ENCODE data around the gene SLCO2B1.
"Not testable (repeated sequence)": the region's sequence is repeated elsewhere in the genome, so short reads cannot be mapped to it uniquely, and the experiment has no call there.

Gene SLCO2B1, protein sequence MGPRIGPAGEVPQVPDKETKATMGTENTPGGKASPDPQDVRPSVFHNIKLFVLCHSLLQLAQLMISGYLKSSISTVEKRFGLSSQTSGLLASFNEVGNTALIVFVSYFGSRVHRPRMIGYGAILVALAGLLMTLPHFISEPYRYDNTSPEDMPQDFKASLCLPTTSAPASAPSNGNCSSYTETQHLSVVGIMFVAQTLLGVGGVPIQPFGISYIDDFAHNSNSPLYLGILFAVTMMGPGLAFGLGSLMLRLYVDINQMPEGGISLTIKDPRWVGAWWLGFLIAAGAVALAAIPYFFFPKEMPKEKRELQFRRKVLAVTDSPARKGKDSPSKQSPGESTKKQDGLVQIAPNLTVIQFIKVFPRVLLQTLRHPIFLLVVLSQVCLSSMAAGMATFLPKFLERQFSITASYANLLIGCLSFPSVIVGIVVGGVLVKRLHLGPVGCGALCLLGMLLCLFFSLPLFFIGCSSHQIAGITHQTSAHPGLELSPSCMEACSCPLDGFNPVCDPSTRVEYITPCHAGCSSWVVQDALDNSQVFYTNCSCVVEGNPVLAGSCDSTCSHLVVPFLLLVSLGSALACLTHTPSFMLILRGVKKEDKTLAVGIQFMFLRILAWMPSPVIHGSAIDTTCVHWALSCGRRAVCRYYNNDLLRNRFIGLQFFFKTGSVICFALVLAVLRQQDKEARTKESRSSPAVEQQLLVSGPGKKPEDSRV

DNA sequence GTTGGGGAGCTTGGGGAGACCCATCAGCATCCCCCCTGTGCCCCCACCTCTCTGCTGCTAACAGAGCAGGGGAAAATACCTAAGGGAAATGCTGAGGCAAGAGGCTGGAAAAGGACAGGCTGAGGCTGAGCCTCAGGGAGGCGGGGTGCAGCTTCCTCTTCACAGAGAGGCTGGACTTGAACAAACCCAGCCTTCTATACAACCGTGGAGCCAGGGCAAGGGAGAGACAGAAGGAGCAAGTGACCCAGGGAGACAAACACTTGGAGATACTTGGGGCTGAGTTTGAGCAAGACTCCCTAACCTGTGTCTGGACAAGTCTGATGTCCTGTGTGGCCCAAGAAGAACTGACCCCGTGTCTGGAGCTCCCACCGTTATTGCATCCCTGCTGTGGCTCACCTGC is at the start of gene SLCO2B1:
TSS of gene SLCO2B1 (plus strand) at position 229 of the 400 bp plus-strand sequence. CDS start 275 bp downstream, outside the sequence.
- no peak for DNase-seq (ENCODE audit: low read depth)

DNA sequence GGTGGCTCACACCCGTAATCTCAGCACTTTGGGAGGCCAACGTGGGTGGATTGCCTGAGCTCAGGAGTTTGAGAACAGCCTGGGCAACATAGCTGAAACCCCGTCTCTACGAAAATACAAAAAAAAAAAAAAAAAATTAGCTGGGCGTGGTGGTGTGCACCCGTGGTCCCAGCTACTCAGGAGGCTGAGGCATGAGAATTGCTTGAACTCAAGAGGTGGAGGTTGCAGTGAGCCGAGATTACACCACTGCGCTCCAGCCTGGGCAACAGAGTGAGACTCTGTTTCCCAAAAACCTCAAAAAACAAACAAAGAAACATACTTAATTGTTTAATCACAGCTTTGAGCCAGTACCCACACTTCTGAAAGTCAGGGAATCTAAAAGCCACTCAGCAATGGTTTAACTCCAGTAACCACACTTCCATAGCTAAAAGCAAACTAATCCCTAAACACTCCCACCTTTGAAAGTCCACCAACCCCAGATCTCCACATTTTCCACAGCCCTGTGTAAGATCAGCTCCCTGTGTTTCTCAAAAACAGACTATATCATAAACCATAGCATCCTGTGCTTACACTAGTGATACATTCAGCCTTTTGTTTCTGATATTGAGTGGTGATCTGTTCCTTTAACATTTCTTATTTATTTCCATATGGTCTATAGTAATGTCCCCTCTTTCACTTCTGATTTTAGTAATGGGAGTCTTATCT is 49.3 kb upstream of the SLCO2B1 start:
- DNase-seq (ENCODE audit: low read depth) = no peak

DNA sequence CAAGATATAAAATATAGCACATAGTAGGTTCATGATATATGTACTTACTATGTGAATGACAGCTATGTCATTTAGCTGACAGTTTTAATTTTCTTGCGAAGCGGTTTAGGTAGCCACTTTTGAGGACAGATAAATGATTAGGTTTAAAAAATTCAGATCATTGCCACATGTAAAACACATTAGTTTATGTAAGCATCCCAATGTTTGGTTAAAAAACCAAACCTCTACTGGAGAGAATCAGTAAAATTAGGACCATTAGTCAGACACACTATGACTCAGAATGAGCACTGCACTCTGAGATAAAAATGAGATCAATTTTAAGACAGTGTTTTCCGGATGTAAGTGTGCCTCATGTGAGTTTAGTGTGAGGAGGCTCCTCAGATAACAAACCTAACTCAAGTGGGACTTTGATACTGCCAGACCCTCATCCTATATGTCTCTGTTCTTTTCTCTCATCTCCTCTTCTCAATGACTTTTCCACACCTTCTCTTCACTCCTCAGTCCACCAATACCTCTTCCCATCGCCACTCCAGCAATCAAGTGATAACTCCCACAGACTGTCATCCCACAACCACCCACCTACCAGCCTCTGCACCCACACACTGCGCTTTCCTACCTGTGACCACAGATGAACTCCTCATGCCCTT is 47.4 kb upstream of the SLCO2B1 start:
- DNase-seq (ENCODE audit: low read depth) = no peak

DNA sequence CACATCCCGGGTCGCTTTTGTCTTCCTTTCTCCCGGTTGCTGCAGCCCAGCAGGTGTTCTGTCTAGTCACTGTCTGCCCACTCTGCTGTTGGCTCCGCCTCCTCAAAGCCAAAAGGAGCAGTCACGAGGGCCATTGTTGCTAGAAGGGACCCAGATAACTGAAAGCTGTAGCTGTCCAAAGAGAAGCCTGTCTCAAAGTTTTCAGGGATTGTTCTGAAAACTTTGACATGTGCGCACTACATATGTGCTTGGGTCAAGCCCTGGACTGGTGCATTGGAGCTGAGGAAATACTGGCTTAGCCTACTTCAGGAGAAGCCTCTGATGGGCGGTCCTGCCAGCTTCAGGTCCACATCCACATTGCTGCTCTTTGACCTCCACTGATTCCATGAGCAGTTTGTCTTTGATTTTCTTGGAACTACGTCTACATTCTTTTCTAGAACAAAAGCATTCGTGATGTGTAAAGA is 45.4 kb upstream of the SLCO2B1 start:
- no peak for DNase-seq (ENCODE audit: low read depth)

DNA sequence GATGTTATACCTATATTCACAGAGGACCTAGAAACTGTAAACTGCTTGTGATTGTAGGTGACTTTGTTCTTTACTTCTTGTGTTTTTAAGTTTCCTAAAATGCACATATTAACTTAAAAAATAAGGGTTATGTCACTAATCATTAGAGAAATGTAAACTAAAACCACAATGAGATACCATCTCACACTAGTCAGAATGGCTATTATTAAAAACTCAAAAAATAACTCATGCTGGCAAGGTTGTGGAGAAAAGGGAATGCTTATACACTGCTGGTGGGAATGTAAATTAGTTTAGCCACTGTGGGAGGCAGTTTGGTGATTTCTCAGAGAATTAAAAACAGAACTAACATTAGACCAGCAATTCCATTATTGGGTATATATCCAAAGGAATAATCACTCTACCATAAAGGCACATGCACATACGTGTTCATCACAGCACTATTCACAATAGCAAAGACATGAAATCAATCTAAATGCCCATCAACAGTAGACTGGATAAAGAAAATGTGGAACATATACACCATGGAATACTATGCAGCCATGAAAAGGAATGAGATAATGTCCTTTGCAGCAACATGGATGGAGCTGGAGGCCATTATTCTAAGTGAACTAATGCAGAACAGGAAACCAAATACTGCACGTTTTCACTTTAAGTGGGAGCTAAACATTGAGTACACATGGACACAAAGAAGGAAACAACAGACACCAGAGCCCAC is 44.8 kb upstream of the SLCO2B1 start:
- DNase-seq (ENCODE audit: low read depth) = not testable (repeated sequence)

DNA sequence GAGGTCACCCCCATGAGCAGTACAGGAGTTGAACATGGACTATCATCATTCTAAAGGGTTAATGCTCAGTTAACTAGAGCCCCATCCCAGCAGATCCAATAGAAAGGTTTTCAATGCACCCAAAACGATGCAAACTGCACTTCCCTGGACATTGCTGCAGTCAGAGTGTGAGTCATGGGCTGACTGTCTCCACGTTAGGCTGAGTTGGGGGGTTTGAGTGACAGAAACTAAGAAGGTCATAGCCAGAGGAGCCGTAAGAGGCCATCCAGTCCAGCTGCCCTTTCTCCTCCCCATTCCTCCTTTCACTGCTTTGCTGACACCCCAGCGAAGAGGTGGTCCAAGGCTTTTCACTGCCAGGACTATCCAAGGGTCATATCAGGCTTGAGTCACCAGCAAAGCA is 43.7 kb upstream of the SLCO2B1 start:
- DNase-seq (ENCODE audit: low read depth) = no peak

DNA sequence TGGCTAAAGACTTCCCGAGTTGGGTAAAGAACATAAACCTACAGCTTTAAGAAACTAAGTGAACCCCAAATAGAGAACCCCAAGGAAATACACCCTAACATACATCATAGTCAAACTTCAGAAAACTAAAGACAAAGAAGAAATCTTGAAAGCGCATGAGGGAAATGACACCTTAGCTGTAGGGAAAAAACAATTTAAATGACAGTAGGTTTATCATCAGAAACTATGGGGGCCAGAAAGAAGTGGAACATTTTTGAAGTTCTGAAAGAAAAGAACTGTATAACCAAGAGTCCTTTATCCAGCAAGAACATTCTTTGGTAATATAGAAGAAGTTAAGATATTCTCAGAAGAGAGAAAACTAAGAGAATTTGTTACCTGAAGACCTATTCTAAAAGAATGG is 38.7 kb upstream of the SLCO2B1 start:
- DNase-seq (ENCODE audit: low read depth) = no peak

DNA sequence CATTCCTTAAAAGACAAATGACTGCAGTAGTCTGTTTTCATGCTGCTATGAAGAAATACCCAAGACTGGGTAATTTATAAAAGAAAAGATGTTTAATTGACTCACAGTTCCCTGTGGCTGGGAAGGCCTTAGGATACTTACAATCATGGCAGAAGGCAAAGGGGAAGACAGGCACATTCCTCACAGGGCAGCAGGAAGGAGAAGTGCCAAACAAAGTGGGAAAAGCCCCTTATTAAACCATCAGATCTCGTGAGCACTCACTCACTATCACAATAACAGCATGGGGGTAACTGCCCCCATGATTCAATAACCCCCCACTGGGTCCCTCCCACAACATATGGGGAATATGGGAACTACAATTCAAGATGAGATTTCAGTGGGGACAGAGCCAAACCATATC is 37.9 kb upstream of the SLCO2B1 start:
- DNase-seq (ENCODE audit: low read depth) = no peak

DNA sequence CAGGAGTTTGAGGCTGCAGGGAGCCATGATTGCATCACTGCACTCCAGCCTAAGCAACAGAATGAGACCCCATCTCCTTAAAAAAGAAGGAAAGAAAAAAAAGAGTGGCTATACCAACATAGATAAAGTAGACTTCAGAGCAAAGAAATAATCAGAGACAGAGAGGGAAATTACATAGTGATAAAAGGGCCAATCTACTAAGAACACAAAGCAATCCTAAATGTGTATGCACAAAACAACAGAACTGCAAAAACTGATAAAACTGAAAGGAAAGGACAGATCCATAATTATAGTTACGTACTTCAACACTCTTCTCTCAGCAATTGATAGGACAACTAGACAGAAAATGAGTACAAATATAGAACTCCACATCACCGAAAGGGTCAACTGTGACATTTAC is 36.4 kb upstream of the SLCO2B1 start:
- no peak for DNase-seq (ENCODE audit: low read depth)

DNA sequence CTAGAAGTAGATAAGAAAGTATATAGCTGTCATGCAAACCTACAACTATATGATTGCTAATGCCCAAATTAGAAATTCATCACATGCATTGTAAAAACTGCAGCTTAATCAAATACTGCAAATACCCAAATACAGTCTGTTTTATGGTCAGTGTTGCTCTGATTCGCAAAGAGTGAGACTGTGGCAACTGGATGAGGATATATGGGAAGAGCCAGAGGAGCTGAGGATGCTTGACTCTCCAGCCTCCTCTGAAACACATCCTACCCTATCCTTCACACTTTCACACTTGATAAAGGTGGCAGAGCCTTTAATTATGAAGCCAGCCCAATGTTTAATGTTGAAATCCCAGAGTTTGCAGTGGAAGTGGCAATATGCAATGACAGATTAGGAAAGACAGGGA is 32.3 kb upstream of the SLCO2B1 start:
- DNase-seq (ENCODE audit: low read depth) = no peak

DNA sequence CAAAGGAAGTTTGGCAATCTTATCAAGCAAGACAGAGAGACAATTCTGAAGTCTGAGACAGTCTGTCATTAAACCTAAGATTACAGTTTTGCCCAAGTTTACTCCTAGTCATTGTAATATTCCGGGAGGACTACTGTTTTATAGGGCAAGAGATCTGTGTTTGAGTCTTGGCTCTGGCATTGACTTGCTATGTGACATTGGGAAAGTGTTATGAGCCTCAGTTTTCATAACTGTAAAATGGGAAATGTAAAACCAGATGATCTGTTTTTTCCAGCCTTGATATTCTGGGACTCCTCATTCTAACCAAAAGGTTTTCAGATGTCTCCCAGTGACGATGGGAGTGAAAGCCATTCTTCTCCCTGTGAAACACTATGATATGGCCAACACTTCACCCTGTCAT is 24.3 kb upstream of the SLCO2B1 start:
- no peak for DNase-seq (ENCODE audit: low read depth)

DNA sequence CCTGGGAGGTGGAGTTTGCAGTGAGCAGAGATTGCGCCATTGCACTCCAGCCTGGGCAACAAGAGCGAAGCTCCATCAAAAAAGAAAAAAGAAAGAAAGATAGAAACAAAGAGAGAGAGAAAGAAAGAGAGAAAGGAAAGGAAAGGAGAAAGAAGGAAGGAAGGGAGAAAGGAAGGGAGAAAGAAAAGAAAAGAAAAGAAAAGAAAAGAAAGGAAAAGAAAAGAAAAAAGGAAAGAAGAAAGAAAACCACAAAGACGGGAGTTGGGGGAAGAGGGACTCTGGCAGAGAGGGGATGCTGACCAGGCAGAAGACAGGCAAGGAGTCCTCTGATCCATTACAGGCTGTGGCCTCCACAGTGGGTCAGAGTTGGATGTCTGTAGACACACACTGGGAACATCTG is 18.8 kb upstream of the SLCO2B1 start:
- no peak for DNase-seq (ENCODE audit: low read depth)

DNA sequence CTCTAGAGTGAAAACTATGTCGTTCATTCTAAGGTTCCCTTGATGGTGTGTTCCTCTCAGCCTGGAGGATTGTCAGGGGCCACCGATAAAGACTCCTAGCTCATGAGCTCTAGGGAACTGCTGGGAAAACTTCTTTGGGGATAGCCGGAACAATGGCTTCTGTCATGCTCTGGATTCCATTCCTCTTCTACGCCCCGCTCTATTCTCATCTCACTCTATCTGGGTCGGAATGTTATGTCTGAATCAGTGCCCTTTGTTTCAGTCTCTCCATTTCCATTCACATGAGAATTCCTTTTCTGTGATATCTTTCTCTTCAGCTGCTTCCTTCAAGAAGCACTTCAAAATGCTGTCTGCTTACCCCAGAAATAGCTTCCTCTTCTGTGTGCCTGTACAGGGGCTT is 16.9 kb upstream of the SLCO2B1 start:
- DNase-seq (ENCODE audit: low read depth) = no peak

DNA sequence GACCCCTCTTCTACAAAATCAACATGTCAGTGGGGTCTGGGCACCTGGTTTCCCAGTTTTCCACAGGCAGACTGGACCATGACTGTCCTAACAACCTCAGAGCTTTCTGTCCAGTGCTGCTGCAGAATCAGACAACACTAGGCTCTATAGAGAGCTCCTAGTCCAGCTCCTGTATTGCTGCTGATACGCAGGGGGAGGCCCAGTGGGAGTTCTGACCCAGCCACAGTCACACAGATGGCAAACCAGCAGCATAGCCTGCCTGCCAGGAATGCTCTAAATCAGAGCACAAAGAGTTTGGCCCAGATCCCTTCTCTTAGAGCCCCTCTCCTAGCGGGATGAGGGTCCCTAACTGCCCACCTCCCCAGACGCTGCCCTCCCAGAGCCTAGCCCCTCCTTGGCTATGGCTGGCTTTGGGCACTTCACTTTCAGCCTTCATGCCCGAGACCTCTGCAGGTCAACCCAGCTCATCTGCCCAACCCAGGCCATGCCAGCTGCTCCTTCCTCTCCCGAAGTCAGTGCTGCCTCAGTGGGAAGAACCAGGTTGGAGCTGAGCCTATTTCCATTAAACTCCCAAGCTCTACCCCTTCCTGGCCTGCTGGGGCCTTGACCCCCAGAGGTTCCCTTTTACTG is 15.8 kb upstream of the SLCO2B1 start:
- DNase-seq (ENCODE audit: low read depth) = no peak

DNA sequence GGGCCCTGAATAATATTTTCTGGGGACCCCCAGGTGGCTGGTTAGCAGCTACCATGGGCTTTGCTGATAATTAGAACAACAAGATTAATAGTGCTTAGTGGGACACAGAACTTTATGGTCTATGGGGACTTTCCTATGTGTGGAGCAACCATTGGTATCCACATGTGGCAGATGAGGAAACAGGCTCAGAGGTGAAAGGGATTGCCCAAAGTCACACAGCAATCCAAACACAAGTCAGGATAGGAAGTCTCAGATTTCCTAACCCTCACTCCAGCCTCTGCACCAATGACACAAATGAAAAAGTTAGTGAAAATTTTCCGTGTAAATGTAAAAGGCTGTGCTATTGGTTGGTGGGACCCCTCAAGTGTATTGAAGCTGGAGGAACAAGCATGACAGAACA is 15.3 kb upstream of the SLCO2B1 start:
- no peak for DNase-seq (ENCODE audit: low read depth)

DNA sequence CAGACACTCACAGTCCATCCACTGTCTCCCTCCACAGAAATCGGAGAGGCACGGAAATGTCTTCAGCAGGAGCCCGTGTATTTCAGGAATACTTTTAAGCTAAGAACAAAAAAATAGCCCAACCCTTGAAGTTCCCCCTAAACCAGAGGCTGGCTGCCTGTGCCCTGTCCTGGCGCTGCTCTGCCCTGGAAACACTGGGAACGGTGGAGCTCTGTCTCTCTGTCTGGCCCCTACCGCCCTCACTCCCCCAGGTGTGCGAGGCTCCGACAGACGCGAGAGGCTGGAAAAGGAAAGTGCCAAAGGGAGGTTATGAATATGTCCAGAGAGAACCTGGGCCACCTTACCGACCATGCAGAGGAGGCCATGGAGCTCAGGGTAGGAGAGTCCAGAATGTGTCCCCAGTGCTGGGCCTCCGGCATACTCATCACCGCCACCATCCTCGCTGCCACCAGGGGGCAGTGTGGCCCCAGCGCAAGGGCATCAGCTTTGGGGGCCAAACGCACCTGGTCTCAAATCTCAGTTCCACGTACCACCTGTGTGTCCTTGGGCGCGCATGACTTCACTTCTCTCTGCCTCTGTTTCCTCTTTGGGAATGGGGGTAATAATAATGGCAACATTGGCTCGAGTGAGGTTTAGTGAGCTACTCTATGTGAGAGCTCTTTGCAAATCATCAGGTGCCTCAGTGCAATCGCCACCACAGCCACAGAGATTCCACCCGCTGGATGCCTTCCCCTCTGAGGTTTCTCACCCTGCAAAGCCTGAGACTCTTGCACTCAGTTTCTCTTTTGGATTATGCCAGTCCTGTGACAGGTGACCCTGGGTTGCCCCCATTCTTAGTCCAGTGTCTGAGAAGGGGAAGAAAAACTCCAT is 10.4 kb upstream of the SLCO2B1 start:
- peak; percentile 76 for DNase-seq (ENCODE audit: low read depth)

DNA sequence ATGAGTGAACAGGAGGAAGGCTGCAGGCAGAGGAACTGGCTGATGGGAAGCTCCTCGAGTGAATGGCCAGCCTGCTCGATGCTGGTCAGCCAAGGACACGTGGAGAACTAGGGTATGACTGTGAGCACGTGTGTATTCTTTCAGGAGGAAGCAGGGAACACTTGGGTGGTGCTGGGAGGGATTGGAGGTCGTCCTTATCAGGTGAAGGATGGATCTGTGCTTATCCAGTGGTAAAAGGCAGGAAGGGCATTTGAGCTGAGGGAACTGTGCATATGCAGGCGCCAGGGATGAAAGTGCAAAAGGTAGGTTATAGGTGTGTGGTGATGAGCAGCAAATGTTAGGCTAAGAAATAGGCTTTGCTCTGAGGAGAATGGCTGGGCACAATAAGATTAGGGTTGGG is 9.7 kb upstream of the SLCO2B1 start:
- no peak for DNase-seq (ENCODE audit: low read depth)

DNA sequence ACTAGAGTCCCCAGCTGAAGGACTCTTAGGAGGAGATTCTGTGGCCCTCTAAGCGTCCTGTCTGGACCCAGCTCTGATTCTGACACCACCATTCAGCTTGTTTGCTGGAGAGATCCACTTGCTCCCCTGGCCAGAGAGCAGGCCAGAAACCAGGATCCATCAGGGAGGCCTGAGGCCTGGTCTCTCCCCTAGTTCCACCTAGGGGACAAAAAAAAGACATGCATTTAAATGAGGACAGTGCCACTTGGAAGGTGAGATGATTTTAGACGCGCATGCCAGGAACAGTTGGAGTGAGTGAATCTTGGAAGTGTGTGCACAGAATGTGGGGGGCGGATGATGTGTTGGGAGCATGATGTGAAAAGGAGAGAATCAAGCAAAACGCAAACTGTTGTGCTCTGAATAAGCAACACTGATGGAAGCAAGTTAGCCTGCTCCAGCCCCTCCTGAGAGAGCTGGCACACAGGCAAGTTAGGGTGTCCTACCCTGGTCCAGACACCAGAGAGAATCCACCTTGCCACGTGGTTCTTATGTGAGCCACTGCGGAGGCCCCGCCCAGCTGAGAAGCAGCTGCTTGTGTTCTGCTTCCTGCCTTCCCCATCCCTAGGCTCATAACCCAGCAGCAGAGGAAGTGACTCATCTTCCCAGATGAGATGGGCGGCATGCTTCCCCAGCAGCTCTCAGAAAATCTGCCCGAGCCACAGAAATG is 8.0 kb upstream of the SLCO2B1 start:
- DNase-seq (ENCODE audit: low read depth) = peak; percentile 71

DNA sequence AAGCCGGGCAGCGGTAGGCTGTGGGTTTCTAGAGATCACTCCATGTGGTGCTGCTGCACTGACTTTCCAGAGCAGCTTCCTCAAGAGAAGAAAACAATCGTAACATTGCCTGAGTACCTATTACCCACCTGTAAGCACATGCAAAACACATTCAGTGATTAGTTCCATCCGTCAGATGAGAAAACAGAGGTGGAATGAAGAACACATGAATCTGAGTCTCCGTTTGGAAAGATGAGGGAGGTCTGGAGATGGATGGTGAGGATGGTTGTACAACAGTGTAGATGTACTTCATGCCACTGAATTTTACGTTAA is 7.5 kb upstream of the SLCO2B1 start:
- DNase-seq (ENCODE audit: low read depth) = no peak

DNA sequence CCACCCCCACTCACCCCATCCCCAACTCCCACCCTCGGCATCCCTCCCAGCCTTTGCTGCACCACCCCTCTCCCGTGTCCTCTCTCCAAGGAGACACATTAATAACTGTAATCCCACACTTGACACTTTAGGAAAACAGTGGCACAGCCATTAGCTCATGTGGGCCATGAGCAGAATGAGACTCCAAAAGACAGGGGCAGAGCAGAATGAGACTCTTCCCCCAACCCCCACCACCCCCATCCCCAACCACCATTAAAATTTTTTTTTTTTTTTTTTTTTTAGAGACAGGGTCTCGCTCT is 6.2 kb upstream of the SLCO2B1 start:
- no peak for DNase-seq (ENCODE audit: low read depth)
